Kasumi-1 (cell line): ENCODE data around the gene UNC119B.

Experiments
- DNase-seq, 2 experiments: peaks; one replicate each; lab custom pipeline; 2025; lab: John Stamatoyannopoulos, UW

UNC119B gene

GRCh38 chr12:120688527-120689071 lies 21.7 kb upstream of the UNC119B start:
- DNase-seq: peak; percentile 31 to 52

- DNase-seq: no peak
These were observed 20.7 kb upstream of the UNC119B start for GRCh38 chr12:120689397-120690082.

GRCh38 chr12:120690083-120690450 lies 20.2 kb upstream of the UNC119B start:
- no peak for DNase-seq

- DNase-seq: no peak
These were observed 19.3 kb upstream of the UNC119B start for GRCh38 chr12:120690978-120691377.

DNA sequence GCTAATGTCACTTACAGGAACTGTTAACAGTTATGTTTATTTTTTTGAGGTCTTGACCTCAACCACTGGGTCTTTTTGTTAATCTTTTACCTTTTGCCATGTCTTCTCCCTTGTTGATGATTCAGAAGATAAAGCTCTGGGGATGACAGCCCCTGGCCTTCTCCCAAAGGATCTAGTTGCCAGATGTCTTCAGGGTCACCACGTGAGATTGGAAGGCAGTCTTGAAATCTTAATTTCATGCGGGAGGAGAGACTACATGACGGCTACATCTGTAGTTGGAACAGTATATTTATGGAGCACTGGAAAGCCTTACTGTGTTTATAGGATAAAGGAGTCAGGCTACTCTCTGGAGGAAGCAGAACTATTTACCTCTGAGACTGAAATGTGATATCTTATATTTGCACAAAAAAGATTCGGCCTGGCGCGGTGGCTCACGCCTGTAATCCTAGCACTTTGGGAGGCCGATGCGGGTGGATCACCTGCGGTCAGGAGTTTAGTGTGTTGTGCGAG lies 17.7 kb upstream of the UNC119B start:
- DNase-seq: no peak

DNA sequence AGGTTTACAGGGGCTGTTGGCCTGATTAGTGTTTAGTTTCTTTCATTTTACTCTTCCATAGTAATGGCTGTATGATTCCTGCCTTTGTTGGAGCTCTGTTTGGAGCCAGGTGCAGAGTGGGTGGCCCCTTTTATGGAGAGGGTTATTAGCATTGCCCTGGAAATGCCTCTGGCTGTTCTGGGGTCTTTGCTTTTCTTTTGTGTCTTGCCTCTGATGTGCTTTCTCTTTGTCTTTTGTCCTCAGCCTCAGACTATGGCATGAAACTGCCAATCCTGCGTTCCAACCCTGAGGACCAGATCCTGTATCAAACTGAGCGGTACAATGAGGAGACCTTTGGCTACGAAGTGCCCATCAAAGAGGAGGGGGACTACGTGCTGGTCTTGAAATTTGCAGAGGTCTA lies 16.4 kb upstream of the UNC119B start:
- DNase-seq: no peak

- no peak for DNase-seq
These were observed 13.6 kb upstream of the UNC119B start for GRCh38 chr12:120696626-120697025.

DNA sequence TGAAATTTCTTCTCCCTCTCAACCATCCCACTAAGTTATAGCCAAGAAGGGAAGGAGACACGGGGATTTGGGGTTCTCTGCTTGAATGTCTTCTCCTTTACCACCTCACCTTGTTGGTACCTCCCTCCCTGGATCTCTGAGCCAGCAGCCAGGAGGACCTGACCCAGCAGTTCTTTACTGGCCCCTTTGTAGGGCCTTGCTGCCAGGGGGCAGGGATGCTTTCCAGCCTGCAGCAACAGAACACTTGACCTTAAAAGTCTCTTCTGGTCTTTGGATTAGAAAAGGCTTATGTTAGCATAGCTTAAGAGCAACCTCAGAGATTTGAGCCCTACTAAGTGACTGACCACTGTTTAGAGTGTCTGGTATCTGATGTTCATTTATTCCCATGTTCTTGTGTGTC lies 12.9 kb upstream of the UNC119B start:
- no peak for DNase-seq

DNA sequence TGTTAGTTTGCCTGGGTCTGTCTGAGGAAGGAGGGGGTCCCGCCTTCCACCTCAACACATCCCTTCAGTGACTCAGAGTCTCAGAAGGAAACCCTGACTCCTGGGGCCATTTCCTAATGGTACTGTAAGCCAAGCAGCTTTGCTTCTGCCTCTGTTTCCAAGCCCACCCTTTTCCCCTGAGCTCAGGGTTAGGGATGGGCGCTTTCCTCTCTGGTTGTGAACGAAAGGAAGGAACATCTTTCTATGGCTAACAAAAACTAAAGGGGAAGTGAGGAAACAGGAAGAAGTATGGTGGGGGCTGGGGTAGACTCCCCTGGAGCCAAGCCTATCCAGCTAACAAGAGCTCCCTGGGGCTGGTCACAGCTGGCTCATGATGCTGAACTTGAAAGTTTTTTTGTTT lies 11.6 kb upstream of the UNC119B start:
- DNase-seq: peak; percentile 76 to 79

DNA sequence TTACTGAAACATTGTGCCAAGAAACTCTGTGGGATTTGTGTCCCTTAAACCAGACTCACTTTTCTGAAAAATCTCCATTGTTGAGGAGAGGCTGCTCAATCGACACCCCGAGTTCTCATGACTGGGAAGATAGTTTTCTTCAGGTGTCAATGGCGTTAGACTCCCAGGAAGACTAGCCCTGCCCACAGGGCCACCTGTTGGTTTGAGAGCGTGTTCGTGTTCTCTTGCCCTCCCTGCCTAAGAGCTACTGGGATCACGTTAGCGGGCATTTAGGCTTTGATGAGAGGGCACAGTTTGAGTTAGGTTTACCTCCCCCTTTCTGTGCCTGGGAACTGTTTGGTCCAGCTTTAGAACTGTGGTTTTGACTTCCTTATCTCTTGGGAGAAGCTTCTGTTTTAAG lies 10.7 kb upstream of the UNC119B start:
- DNase-seq: no peak

- DNase-seq: no peak
These were observed 9.4 kb upstream of the UNC119B start for GRCh38 chr12:120700886-120701285.

- no peak for DNase-seq
These were observed 7.6 kb upstream of the UNC119B start for GRCh38 chr12:120702637-120703036.

DNA sequence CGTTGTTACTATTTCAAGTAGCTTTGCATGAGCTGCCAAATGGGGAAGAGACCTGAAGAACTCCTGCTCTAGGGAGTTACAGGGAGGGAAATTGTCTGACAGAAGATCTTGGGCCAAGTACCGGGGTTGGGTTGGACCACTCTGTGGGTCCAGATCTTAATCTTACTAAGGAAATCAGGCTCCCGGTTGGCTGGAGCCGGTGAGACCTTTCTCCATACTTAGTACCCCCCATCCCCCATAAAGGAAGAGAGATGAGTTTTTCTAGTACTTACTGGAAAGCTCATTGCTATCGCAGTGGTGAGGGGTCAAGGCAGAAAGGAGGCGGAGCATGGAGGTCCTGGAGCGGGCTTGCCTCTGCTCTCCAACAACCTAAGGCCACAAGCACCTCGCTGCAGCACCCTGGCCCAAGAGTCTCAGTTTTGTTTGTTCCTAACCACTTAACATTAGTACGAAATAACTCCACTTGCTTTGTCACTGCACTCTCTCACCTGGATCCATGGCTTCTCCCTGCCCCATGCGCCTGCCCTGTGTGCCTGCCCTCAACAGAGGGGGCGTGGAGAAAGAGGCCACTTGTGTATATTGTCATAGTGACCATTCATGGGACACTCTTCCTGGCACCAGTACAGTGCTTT lies 6.8 kb upstream of the UNC119B start:
- no peak for DNase-seq

GRCh38 chr12:120705618-120706017 lies 4.6 kb upstream of the UNC119B start:
- DNase-seq: no peak

DNA sequence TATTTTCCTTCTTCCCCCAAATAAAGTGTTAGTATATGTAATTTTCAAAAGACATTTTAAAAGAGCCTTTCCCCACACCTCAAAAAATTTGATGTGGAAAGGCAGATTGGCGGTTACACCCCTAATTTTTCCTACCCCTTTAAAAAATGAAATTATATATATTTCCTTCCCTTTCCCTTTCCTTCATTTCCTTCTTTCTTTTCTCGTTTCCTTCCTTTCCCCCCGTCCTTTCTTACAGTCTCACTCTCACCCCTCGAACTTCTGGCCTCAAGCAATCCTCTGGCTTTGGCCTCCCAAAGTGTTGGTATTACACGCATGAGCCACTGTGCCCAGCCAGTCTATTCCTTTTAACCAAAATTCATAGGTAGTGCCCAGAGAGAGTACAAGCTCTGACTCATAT lies 4.2 kb upstream of the UNC119B start:
- DNase-seq: no peak

GRCh38 chr12:120708651-120709050 lies 1.6 kb upstream of the UNC119B start:
- DNase-seq: no peak

DNA sequence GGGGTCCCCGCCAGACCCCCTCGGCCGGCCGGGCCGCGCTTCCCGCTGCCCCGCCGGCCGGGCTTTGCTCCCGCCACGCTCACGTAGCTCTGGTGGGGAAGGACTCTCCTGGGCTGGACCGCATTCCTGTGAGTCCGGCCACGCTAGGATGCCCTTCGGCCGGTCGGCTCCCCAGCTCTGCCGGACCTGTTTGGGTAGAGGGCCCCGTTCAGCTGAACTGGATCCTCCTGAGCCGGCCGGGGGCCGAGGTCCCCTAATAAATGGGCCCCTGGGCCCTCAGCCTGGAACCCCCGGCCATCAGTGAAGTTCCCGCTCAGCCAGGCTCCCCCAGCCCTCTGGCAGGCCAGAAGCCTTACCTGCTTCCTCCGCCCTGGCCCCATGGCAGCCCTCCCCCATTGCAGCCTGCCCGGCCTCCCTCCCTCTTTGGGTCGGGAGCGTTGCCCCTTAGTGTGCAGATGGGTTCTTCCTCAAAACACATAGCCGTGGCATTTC lies 593 bp downstream of the UNC119B start:
- peak in 1 of 2 experiments; percentile 25 for DNase-seq

GRCh38 chr12:120711411-120711810 lies 1.2 kb downstream of the UNC119B start:
- no peak for DNase-seq

DNA sequence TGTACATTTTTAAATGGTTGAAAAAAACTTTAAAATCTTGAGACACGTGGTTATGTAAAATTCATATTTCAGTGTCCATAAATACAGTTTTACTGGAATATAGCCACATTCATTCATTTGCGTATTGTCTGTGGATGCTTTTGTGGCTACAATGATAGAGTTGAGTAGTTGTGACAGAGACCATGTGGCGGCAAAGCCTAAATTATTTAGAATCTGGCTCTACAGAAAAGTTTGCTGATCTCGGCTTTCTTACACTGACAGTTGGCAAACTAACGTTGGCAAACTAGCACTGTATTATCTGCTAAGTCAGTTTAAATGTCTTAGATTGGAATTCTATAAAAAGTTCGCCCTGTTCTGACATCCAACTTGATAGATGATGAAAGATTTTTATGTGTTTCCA lies 2.4 kb downstream of the UNC119B start:
- DNase-seq: no peak

- peak; percentile 93 to 94 for DNase-seq
These were observed 3.7 kb downstream of the UNC119B start for GRCh38 chr12:120713861-120714482.

- DNase-seq: no peak
These were observed 7.8 kb downstream of the UNC119B start for GRCh38 chr12:120718055-120718454.

DNA sequence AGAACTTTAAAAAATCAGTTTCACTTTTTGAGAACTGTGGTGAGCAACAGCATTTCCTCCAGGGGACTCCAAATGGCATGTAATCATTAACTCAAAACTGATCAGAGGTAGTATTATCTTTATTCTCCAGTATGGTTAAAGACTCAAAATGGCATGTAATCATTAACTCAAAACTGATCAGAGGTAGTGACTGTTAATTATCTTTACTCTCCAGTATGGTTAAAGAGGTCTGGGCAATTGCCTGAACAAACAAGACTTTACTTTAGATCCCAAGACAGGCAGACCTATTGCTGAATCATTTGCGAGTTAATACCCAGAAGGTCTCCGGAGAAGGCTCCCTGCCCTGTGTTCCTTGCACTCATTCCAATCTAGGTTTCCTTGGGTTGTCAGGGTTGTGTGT lies 8.8 kb downstream of the UNC119B start:
- DNase-seq: no peak
